ENCODE data around the gene CDH23. TPM values are rescaled to one million over a fixed set of nuclear protein-coding genes. Genes with fewer than 3 reads are reported as not detected.

Gene CDH23
- total RNA-seq, 4 donors from 2014 or later: 14.4 to 29.6 (median 19.7) TPM

GRCh38 chr10:71423250-71423649, 26.5 kb downstream of the CDH23 start:
- H3K9me3 ChIP-seq: no peaks in the 10 kb centered on the region
- intact Hi-C loops (cut with DNase I): no loop called here
- H3K27ac ChIP-seq (replicated peaks in 1 of 4): no peak overlapping the region
- no peak for TF ChIP-seq CTCF (IDR thresholded peaks at IDR 0.05)
- TF ChIP-seq POLR2A (IDR thresholded peaks at IDR 0.05; ENCODE audit: low read depth): no peak
- no peak for TF ChIP-seq EP300 (IDR thresholded peaks at IDR 0.05)
- no peak for TF ChIP-seq POLR2AphosphoS5 (IDR thresholded peaks at IDR 0.05)
- H3K4me3 ChIP-seq: no peak overlapping the region
- H3K36me3 ChIP-seq: no peaks in the 10 kb centered on the region
- H3K4me1 ChIP-seq: no peaks in the 10 kb centered on the region
- no peak for DNase-seq (ENCODE audit: extremely low spot score)
- no peaks in the 10 kb centered on the region for H3K27me3 ChIP-seq

DNA sequence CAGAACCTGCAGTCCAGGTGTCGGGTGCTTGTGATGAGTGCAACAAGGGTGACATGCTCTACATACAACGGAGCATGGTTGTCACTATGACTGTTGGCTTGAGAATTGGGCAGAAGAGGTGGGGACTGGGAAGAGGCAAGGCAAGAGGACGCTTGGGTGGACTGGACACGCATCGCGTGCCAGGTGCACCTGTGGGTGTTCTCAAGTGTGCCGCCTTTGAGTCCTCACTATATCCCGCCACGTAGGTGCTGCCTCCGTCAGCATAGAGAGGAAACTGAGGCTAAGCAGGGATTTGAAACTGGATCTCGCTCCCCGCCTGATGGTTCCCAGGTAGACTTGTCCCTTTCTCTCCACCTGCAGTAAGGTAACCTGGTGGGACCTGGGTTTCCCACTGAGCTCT, 27.2 kb downstream of the CDH23 start:
- no peak for TF ChIP-seq EP300 (IDR thresholded peaks at IDR 0.05)
- no peak for TF ChIP-seq CTCF (IDR thresholded peaks at IDR 0.05)
- no peak for TF ChIP-seq POLR2A (IDR thresholded peaks at IDR 0.05; ENCODE audit: low read depth)
- TF ChIP-seq POLR2AphosphoS5 (IDR thresholded peaks at IDR 0.05): no peak
- 93% methylated on average over 12 of the region's 12 CpGs for WGBS
- no peak for DNase-seq (ENCODE audit: extremely low spot score)
- Histone ChIP-seq H3K4me3 (no peak overlapping the region), H3K4me1 (no peaks in the 10 kb centered on the region), H3K27me3 (no peaks in the 10 kb centered on the region), H3K36me3 (no peaks in the 10 kb centered on the region), H3K9me3 (no peaks in the 10 kb centered on the region), H3K27ac (replicated peaks in 1 of 4) (no peak overlapping the region)
- intact Hi-C loops (cut with DNase I): no loop called here

GRCh38 chr10:71424496-71425194, 27.9 kb downstream of the CDH23 start:
- Histone ChIP-seq H3K4me1 (no peaks in the 10 kb centered on the region), H3K36me3 (no peaks in the 10 kb centered on the region), H3K27me3 (no peaks in the 10 kb centered on the region), H3K9me3 (no peaks in the 10 kb centered on the region), H3K27ac (replicated peaks in 1 of 4) (no peak overlapping the region), H3K4me3 (no peak overlapping the region)
- TF ChIP-seq CTCF (IDR thresholded peaks at IDR 0.05) (no peak), EP300 (IDR thresholded peaks at IDR 0.05) (no peak), POLR2AphosphoS5 (IDR thresholded peaks at IDR 0.05) (no peak), POLR2A (IDR thresholded peaks at IDR 0.05; ENCODE audit: low read depth) (no peak)
- WGBS: 86% methylated on average over 9 of the region's 9 CpGs
- no peak for DNase-seq (ENCODE audit: extremely low spot score)
- intact Hi-C loops (cut with DNase I): no loop called here

GRCh38 chr10:71426058-71426605, 29.4 kb downstream of the CDH23 start:
- TF ChIP-seq EP300 (IDR thresholded peaks at IDR 0.05) (no peak), CTCF (IDR thresholded peaks at IDR 0.05) (no peak), POLR2A (IDR thresholded peaks at IDR 0.05; ENCODE audit: low read depth) (no peak), POLR2AphosphoS5 (IDR thresholded peaks at IDR 0.05) (no peak)
- Histone ChIP-seq H3K4me1 (peaks cover 0 to 2% (median under 1%) of the 10 kb centered on the region in 4 donors), H3K27me3 (no peaks in the 10 kb centered on the region), H3K4me3 (no peak overlapping the region), H3K9me3 (no peaks in the 10 kb centered on the region), H3K27ac (replicated peaks in 1 of 4) (no peak overlapping the region), H3K36me3 (no peaks in the 10 kb centered on the region)
- intact Hi-C loops (cut with DNase I): no loop called here
- WGBS: 74% methylated on average over 6 of the region's 6 CpGs
- DNase-seq (ENCODE audit: extremely low spot score): no peak
